GM18526 (cell line): ENCODE data around the gene SLC10A7.

Source experiments
- POLR2A ChIP-seq: IDR thresholded peaks from 3 replicates; pipeline ENCODE4 v1.6.1; 2011; ENCODE audit not compliant: insufficient read length; ENCODE audit errors: extremely low read depth

The SLC10A7 gene

GRCh38 chr4:146432065-146432464, 89.7 kb downstream of the SLC10A7 start:
- no peak for TF ChIP-seq POLR2A

GRCh38 chr4:146428298-146428697, 93.4 kb downstream of the SLC10A7 start:
- TF ChIP-seq POLR2A = no peak

GRCh38 chr4:146417822-146418221, 103.9 kb downstream of the SLC10A7 start:
- TF ChIP-seq POLR2A = no peak

- no peak for TF ChIP-seq POLR2A
Observed at GRCh38 chr4:146415829-146416228, 105.9 kb downstream of the SLC10A7 start.

- TF ChIP-seq POLR2A = no peak
Observed at GRCh38 chr4:146407669-146408084, 114.1 kb downstream of the SLC10A7 start.

GRCh38 chr4:146407257-146407656, 114.5 kb downstream of the SLC10A7 start:
- no peak for TF ChIP-seq POLR2A

- TF ChIP-seq POLR2A = no peak
Observed at GRCh38 chr4:146401274-146401673, 120.5 kb downstream of the SLC10A7 start.

GRCh38 chr4:146398896-146399445, 122.8 kb downstream of the SLC10A7 start:
- TF ChIP-seq POLR2A = no peak

GRCh38 chr4:146398404-146398803, 123.3 kb downstream of the SLC10A7 start:
- no peak for TF ChIP-seq POLR2A

- TF ChIP-seq POLR2A = no peak
Observed at GRCh38 chr4:146389561-146389960, 132.2 kb downstream of the SLC10A7 start.

GRCh38 chr4:146382194-146382593, 139.5 kb downstream of the SLC10A7 start:
- no peak for TF ChIP-seq POLR2A

- no peak for TF ChIP-seq POLR2A
Observed at GRCh38 chr4:146381263-146381872, 140.4 kb downstream of the SLC10A7 start.

GRCh38 chr4:146379744-146380143, 142.0 kb downstream of the SLC10A7 start:
- TF ChIP-seq POLR2A = no peak

GRCh38 chr4:146371812-146372211, 149.9 kb downstream of the SLC10A7 start:
- TF ChIP-seq POLR2A = no peak

GRCh38 chr4:146370841-146371240, 150.9 kb downstream of the SLC10A7 start:
- no peak for TF ChIP-seq POLR2A

- no peak for TF ChIP-seq POLR2A
Observed at GRCh38 chr4:146369446-146369845, 152.3 kb downstream of the SLC10A7 start.

- TF ChIP-seq POLR2A = no peak
Observed at GRCh38 chr4:146368209-146368608, 153.5 kb downstream of the SLC10A7 start.

- no peak for TF ChIP-seq POLR2A
Observed at GRCh38 chr4:146367347-146367746, 154.4 kb downstream of the SLC10A7 start.

GRCh38 chr4:146359771-146360170, 162.0 kb downstream of the SLC10A7 start:
- no peak for TF ChIP-seq POLR2A
